LoVo (cell line): ENCODE measurements around the gene SLC15A2.
"Not testable (repeated sequence)": the region's sequence is repeated elsewhere in the genome, so short reads cannot be mapped to it uniquely, and the experiment has no call there.

Source experiments
- DNase-seq: peaks from one replicate; pipeline ENCODE4 v3.0.0-alpha.2; 2016; ENCODE audit warnings: low spot score

SLC15A2 gene, protein sequence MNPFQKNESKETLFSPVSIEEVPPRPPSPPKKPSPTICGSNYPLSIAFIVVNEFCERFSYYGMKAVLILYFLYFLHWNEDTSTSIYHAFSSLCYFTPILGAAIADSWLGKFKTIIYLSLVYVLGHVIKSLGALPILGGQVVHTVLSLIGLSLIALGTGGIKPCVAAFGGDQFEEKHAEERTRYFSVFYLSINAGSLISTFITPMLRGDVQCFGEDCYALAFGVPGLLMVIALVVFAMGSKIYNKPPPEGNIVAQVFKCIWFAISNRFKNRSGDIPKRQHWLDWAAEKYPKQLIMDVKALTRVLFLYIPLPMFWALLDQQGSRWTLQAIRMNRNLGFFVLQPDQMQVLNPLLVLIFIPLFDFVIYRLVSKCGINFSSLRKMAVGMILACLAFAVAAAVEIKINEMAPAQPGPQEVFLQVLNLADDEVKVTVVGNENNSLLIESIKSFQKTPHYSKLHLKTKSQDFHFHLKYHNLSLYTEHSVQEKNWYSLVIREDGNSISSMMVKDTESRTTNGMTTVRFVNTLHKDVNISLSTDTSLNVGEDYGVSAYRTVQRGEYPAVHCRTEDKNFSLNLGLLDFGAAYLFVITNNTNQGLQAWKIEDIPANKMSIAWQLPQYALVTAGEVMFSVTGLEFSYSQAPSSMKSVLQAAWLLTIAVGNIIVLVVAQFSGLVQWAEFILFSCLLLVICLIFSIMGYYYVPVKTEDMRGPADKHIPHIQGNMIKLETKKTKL

GRCh38 chr3:121894301-121894990, at the start of gene SLC15A2:
Gene SLC15A2, plus strand, starts transcription at chr3:121894401. Its CDS starts 76 bp downstream, at chr3:121894477.
- no peak for DNase-seq

DNA sequence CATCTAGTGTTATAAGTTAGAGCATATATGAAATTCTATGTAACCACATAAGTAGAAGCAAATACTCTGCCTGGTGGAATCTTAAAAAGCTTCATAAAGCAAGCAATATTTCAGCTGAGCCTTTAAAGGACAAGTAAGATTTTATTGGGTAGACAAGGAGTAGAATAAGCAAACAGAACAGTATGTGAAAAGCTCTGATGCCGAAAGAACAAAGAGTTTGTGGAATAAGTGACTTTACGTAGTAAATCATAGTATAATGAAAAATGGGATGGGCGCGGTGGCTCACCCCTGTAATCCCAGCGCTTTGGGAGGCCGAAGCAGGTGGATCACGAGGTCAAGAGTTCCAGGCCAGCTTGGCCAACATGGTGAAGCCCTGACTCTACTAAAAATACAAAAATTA, 49.3 kb upstream of the SLC15A2 start:
- no peak for DNase-seq

DNA sequence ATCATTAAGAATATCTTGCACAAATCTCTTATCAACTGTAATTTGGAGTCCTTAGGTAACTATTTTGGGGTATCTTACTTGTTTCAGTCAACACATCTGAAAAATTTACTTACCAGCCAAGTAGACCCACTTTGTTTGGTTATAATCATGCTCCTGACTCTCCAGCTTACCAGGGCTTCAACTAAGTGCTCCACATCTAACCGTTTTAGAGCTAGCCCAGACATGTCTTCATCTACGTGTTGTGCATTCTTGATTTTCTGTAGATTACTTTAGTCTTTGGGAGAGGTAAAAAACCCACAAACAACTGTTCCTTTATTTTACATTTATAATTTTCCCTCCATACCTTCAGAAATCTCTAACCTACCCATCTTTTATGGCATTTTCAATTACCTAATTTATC, 41.9 kb upstream of the SLC15A2 start:
- no peak for DNase-seq

GRCh38 chr3:121855555-121855954, 38.6 kb upstream of the SLC15A2 start:
- no peak for DNase-seq

- not testable (repeated sequence) for DNase-seq
Observed at GRCh38 chr3:121857778-121858177, 36.4 kb upstream of the SLC15A2 start.

DNA sequence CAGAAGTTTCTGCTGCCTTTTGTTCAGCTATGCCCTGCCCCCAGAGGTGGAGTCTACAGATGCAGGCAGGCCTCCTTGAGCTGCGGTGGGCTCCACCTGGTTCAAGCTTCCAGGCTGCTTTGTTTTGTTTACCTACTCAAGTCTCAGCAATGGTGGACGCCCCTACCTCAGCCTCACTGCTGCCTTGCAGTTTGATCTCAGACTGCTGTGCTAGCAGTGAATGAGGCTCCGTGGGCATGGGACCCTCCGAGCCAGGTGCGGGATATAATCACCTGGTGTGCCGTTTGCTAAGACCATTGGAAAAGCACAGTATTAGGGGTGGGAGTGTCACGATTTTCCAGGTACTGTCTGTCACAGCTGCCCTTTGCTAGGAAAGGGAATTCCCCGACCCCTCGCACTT, 31.0 kb upstream of the SLC15A2 start:
- not testable (repeated sequence) for DNase-seq

GRCh38 chr3:121863801-121864200, 30.4 kb upstream of the SLC15A2 start:
- DNase-seq = no peak

GRCh38 chr3:121869736-121870135, 24.5 kb upstream of the SLC15A2 start:
- DNase-seq = no peak

- DNase-seq = no peak
Observed at GRCh38 chr3:121870717-121871116, 23.5 kb upstream of the SLC15A2 start.

DNA sequence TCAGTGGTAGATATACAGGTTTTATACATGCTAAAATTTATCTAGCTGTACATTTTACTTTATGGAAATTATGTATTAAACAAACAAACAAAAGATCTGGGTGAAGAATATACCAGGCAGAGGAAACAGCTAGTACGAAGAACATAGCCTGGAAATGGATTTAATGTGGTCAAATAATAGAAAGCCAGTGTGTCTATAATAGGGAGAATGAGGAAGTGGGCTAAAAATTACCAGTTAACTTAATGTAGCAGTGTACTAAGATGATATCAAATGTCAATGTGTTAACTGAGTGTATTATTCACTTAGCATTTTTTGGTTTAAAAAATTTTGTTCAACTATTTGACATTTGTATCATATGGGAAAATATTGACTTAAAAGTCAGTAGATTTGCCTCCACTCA, 22.8 kb upstream of the SLC15A2 start:
- no peak for DNase-seq

DNA sequence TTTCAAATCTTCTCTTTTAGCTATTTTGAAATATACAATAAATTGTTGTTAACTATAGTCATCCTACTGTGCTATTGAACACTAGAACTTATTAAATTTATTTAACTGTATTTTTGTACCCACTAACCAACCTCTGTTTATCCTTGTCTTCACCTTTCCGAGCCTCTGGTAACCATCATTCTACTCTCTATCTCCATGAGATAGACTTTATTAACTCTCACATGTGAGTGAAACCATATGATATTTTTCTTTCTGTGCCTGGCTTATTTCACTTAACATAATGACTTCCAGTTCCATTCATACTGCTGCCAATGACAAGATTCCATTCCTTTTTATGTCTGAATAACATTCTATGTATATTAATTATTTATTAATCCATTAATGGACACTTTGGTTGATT, 15.8 kb upstream of the SLC15A2 start:
- DNase-seq = no peak

DNA sequence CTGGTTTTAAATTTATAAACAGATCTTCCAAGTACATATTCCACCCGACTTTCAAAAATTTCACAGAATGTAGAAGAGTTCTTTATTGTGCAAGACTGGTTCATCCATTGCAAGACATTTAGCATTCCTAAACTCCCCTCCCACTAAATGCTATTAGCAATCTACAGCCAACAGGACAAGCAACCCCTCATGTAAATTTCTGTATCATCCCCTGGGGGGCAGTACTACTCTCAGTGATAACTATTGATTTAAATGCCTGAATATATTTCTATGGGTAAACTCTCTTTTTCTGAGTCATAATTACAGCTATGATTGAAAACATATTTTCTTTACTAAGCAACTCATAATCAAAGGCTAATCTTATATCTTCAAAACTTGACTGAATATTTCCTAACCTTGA, 10.7 kb upstream of the SLC15A2 start:
- no peak for DNase-seq

GRCh38 chr3:121885386-121885785, 8.8 kb upstream of the SLC15A2 start:
- no peak for DNase-seq

DNA sequence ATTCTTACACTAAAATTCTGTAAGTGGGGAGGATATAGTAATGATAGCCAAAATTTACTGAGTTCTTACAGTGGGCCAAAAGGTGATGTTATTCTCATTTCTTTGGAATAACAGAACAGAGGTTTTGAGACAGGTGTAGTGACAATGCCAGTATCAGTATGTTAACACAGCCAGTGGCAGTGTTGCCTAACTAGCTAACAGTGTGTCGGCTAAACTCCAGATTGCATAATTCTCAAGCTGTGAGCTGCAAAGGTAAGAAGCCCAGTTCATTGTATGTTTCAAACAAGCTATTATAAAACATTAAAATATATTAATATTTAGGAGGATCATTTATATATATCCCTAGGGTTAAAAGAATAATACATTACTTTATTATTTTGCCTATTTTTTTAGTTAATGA, 920 bp downstream of the SLC15A2 start:
- no peak for DNase-seq

GRCh38 chr3:121895736-121896135, 1.5 kb downstream of the SLC15A2 start:
- DNase-seq = no peak

DNA sequence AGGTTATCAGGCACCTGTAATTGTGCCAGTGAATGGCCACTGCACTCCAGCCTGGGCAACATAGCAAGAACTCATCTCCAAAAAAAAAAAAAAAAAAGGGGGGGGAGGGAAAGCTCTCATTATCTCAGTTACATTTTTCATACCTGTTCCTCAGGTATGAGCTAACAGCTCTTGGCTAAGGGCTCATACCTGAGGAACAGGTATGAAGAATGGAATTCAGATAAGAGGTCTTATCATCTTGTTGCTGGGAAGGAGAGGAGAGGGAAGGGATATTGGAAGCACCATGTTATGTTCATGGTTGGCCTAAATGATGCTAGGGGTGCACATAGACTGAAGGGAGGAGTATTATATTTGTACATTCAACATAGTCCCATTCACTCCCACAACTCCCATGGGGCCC, 2.6 kb downstream of the SLC15A2 start:
- DNase-seq = no peak

GRCh38 chr3:121897296-121897695, 3.1 kb downstream of the SLC15A2 start:
- DNase-seq = no peak

GRCh38 chr3:121913305-121913990, 19.2 kb downstream of the SLC15A2 start:
- no peak for DNase-seq

DNA sequence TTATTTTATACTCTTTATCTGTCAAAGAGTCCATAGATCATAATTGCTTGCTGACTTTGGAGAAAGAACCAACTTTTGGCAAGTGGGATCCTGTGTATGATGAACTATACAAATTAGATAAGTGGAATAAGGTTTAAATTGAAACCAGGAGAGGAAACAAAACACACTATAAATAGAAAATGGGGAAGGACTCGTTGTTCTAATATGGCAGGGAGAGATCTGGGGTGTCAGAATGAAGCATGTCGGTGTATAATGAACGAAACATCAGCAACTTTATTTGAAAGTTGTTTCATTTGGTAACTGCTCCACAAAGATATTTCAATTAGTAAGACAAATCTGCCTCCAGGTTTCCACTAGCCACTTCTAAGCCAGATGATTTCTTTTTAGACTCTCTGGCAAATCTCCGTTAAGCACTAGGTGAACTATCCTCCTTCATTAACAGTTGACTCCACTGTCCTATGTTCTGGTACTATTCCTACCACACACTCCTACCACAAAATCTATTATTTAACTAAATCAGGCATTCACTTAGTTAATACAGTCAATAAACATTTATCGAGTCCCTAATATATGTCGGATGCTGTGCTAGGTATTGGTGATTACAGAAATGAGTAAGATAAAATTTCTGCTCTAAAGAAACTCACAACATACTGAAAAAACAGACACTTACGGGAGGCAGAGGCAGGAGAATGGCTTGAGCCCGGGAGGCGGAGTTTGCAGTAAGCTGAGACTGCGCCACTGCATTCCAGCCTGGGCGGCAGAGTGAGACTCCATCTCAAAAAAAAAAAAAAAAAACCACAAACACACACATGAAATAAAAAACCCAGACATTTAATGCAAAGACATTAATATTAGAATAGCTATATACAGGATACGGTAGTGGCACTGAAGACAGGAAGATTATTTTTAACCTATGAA, 20.1 kb downstream of the SLC15A2 start:
- no peak for DNase-seq

- no peak for DNase-seq
Observed at GRCh38 chr3:121916189-121916588, 22.0 kb downstream of the SLC15A2 start.
